SK-N-SH (cell line): ENCODE data around the gene TMEM106C. TPM values are rescaled to one million over a fixed set of nuclear protein-coding genes. Genes with fewer than 3 reads are reported as not detected.

Source experiments
- CTCF ChIA-PET: fragments of 300-600, 350-600 bp; formaldehyde crosslinking; extraction: SDS; loops from one replicate; lab custom pipeline; 2021; lab: Yijun Ruan, JAX
- POLR2A ChIA-PET: fragments of 350-600 bp; sonication (Branson Sonifier 250); formaldehyde crosslinking; extraction: SDS; loops from one replicate; lab custom pipeline; 2020; ENCODE audit warnings: antibody characterized with exemption, inconsistent platforms; lab: Yijun Ruan, JAX
- DNase-seq: peaks from one replicate; pipeline ENCODE4 v3.0.0; 2012
- H2AFZ ChIP-seq: fragments of 200-600 bp; sonication (generic); 2 replicates; pipeline ENCODE4 v1.8.1; 2016; ENCODE audit warnings: antibody characterized with exemption, mild to moderate bottlenecking, low read depth
- H3F3A ChIP-seq: fragments of 200-600 bp; sonication (generic); replicated peaks from 2 replicates; pipeline ENCODE3; 2016; ENCODE audit warnings: antibody characterized with exemption, mild to moderate bottlenecking; ENCODE audit not compliant: insufficient read depth
- H3K27ac ChIP-seq, 2 experiments: fragments of 200-500 bp in 1 of 2; fragments of 200-600 bp in 1 of 2; sonication (Bioruptor generic) in 1 of 2; sonication (generic), shearing (Covaris generic) in 1 of 2; 2 replicates each; pipeline versions ENCODE4 v1.5.1 to v1.6.1; 2014 to 2016; ENCODE audit warnings: low read depth in 2 of 2, inconsistent platforms in 1 of 2, low read length in 1 of 2, mild to moderate bottlenecking in 1 of 2, mixed read lengths in 1 of 2
- H3K27me3 ChIP-seq: fragments of 200-600 bp; sonication (generic), shearing (Covaris generic); 2 replicates; pipeline ENCODE4 v1.6.1; 2016; ENCODE audit warnings: mixed run types; ENCODE audit not compliant: insufficient read depth
- H3K36me3 ChIP-seq, 2 experiments: fragments of 200-500 bp in 1 of 2; fragments of 200-600 bp in 1 of 2; sonication (Bioruptor generic) in 1 of 2; sonication (generic) in 1 of 2; replicated peaks in 1 of 2; 2 replicates each; pipeline versions ENCODE3 to v1.5.1; 2014 to 2016; ENCODE audit warnings: low read length in 1 of 2, mild to moderate bottlenecking in 1 of 2; ENCODE audit not compliant: insufficient read depth in 2 of 2, control insufficient read depth in 1 of 2
- H3K4me1 ChIP-seq, 2 experiments: fragments of 200-500 bp in 1 of 2; fragments of 200-600 bp in 1 of 2; sonication (Bioruptor generic) in 1 of 2; sonication (generic), shearing (Covaris generic) in 1 of 2; 2 replicates each; pipeline versions ENCODE4 v1.5.1 to v1.6.1; 2014 to 2016; ENCODE audit warnings: low read depth in 1 of 2, low read length in 1 of 2, mixed run types in 1 of 2; ENCODE audit not compliant: insufficient read depth in 2 of 2, control insufficient read depth in 1 of 2
- H3K4me2 ChIP-seq: fragments of 200-600 bp; sonication (generic), shearing (Covaris generic); 2 replicates; pipeline ENCODE4 v1.6.1; 2017; ENCODE audit warnings: mixed run types
- H3K4me3 ChIP-seq, 2 experiments: fragments of 200-500 bp in 1 of 2; fragments of 200-600 bp in 1 of 2; sonication (Bioruptor generic) in 1 of 2; sonication (generic), shearing (Covaris generic) in 1 of 2; 2 replicates each; pipeline versions ENCODE4 v1.5.1 to v1.8.1; 2014 to 2016; ENCODE audit warnings: low read depth in 2 of 2, inconsistent platforms in 1 of 2, low read length in 1 of 2, mild to moderate bottlenecking in 1 of 2, mixed read lengths in 1 of 2, moderate library complexity in 1 of 2
- H3K79me2 ChIP-seq: fragments of 200-600 bp; sonication (generic); 2 replicates; pipeline ENCODE4 v1.8.1; 2017; ENCODE audit warnings: mild to moderate bottlenecking; ENCODE audit not compliant: insufficient read depth
- H3K9ac ChIP-seq: fragments of 200-600 bp; sonication (generic); 2 replicates; pipeline ENCODE4 v1.6.1; 2017; ENCODE audit warnings: mixed run types
- H3K9me2 ChIP-seq: fragments of 200-600 bp; sonication (generic); 2 replicates; pipeline ENCODE4 v1.6.1; 2017; ENCODE audit warnings: mixed run types
- H3K9me3 ChIP-seq: fragments of 200-600 bp; sonication (generic); 2 replicates; pipeline ENCODE4 v1.6.1; 2017; ENCODE audit warnings: mixed run types, mild to moderate bottlenecking, moderate library complexity
- H4K20me1 ChIP-seq: fragments of 200-600 bp; sonication (generic); 2 replicates; pipeline ENCODE4 v1.6.1; 2017; ENCODE audit warnings: mild to moderate bottlenecking, mixed run types; ENCODE audit not compliant: insufficient read depth
- CTCF ChIP-seq: fragments of 200-600 bp; sonication (generic); IDR thresholded peaks from 2 replicates; pipeline ENCODE4 v1.6.1; 2017; ENCODE audit warnings: antibody characterized with exemption, mild to moderate bottlenecking, moderate library complexity
- ELF1 ChIP-seq: IDR thresholded peaks from 2 replicates; pipeline ENCODE4 v1.4.0; 2012
- FOSL2 ChIP-seq: IDR thresholded peaks from 2 replicates; pipeline ENCODE4 v1.4.0; 2012; ENCODE audit warnings: low read depth, mild to moderate bottlenecking, moderate library complexity, borderline replicate concordance
- FOXJ3 ChIP-seq: sonication (generic); formaldehyde crosslinking; IDR thresholded peaks from 2 replicates; pipeline ENCODE4 v1.5.1; 2020; ENCODE audit warnings: mild to moderate bottlenecking, missing genetic modification reagents
- FOXM1 ChIP-seq: IDR thresholded peaks from 2 replicates; pipeline ENCODE4 v1.4.0; 2012; ENCODE audit warnings: low read depth, mild to moderate bottlenecking
- JUND ChIP-seq: IDR thresholded peaks from 2 replicates; pipeline ENCODE4 v1.4.0; 2012
- MEF2A ChIP-seq: IDR thresholded peaks from 2 replicates; pipeline ENCODE4 v1.4.0; 2012; ENCODE audit warnings: low read depth, borderline replicate concordance
- RCOR1 ChIP-seq: fragments of 150-350 bp; IDR thresholded peaks from 2 replicates; pipeline ENCODE4 v1.6.1; 2017; ENCODE audit warnings: antibody characterized with exemption, low read length
- REST ChIP-seq: IDR thresholded peaks from 2 replicates; pipeline ENCODE4 v1.6.1; 2012; ENCODE audit warnings: mild to moderate bottlenecking, low read depth, low read length, moderate library complexity
- RFX5 ChIP-seq: IDR thresholded peaks from 2 replicates; pipeline ENCODE4 v1.6.1; 2012; ENCODE audit warnings: mild to moderate bottlenecking, improper control_type of control experiment, low read length
- RXRA ChIP-seq: IDR thresholded peaks from 2 replicates; pipeline ENCODE4 v1.4.0; 2012; ENCODE audit warnings: low read depth, mild to moderate bottlenecking, borderline replicate concordance
- SIN3A ChIP-seq: IDR thresholded peaks from 2 replicates; pipeline ENCODE4 v1.6.1; 2012; ENCODE audit warnings: low read depth, mild to moderate bottlenecking, low read length, moderate library complexity, borderline replicate concordance
- TCF12 ChIP-seq: IDR thresholded peaks from 2 replicates; pipeline ENCODE4 v1.4.0; 2012
- TEAD4 ChIP-seq: IDR thresholded peaks from 2 replicates; pipeline ENCODE4 v1.4.0; 2012; ENCODE audit warnings: mild to moderate bottlenecking, borderline replicate concordance; ENCODE audit not compliant: insufficient read depth
- WGBS: methylation state at CpG from one replicate; pipeline ENCODE4 v1.1.6; 2017; ENCODE audit warnings: low lambda C conversion rate; 5-methylcytosine and 5-hydroxymethylcytosine counted together
- polyA plus RNA-seq, 3 experiments: library from polyadenylated mRNA; depleted of rRNA; stranded (reverse); fragments of >200 nt; gene quantifications; 2 replicates each; pipeline ENCODE4 v1.2.3, GENCODE V29; 2012
- TF ChIP-seq, protein P1 (sequence below): fragments of 150-350 bp; IDR thresholded peaks from 2 replicates; pipeline ENCODE4 v1.6.1; 2017; ENCODE audit warnings: antibody characterized with exemption, low read length, low read depth, borderline replicate concordance
- TF ChIP-seq, protein P2 (sequence below): IDR thresholded peaks from 2 replicates; pipeline ENCODE4 v1.4.0; 2012; ENCODE audit warnings: low read depth

Gene TMEM106C
- polyA plus RNA-seq, 1 of the 3 experiments (the other 2 are of a cell fraction) = 133 TPM

- Histone ChIP-seq H3K9me2 (no peaks in the 10 kb centered on the region), H3K9ac (no peak overlapping the region), H3K9me3 (no peaks in the 10 kb centered on the region), H4K20me1 (no peaks in the 10 kb centered on the region), H3K36me3 (no peaks in the 10 kb centered on the region), H3F3A (no peaks in the 10 kb centered on the region), H3K4me2 (no peak overlapping the region), H3K27ac (no peak overlapping the region), H3K27me3 (peaks cover 52% of the 10 kb centered on the region), H3K4me1 (no peaks in the 10 kb centered on the region; a peak in 1 of 4 replicates), H2AFZ (no peak overlapping the region), H3K79me2 (no peaks in the 10 kb centered on the region), H3K4me3 (no peak overlapping the region)
- DNase-seq = no peak
- no peak for TF ChIP-seq SIN3A
- TF ChIP-seq REST = no peak
- no peak for TF ChIP-seq MEF2A
- no peak for TF ChIP-seq ELF1
- TF ChIP-seq RCOR1 = no peak
- WGBS = 8% methylated on average over 1 of the region's 1 CpG
- ChIA-PET CTCF (no interaction called here), POLR2A (no interaction called here)
Measured at GRCh38 chr12:48009471-48009870, 46.1 kb downstream of the TMEM106C start.

DNA sequence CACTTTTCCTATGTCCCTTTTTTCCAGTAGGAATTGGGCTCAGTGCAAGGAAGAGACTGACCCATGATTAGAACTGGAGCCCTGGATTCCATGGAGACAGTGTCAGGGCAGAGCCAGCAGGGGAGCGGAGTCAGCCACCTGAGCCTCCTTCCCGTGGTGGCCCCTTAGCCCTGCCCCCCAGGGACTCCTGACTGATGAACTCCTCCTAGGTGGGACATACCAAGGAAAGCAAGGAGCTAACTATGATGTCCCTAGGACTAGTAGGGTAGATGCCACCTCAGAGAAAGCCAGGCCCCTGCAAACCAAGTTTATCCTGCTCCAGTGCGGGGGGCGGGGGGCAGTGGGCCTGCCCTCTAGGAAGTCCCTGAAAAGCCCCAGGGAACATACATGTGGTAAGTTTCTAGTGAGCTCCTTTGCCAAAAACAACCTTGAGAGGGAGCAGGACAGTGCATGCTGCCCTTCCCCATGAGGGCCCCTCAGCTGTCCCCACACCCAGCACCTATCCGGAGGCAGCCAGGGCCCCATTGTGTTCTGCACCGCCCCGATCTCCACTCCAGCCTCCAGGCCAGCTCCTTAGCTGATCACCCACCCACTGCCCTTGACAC lies 47.1 kb downstream of the TMEM106C start:
- Histone ChIP-seq H3K9ac (no peak overlapping the region), H3K4me1 (no peaks in the 10 kb centered on the region), H4K20me1 (no peaks in the 10 kb centered on the region), H3K27ac (no peak overlapping the region), H3F3A (no peaks in the 10 kb centered on the region), H3K27me3 (peaks cover 46% of the 10 kb centered on the region; the same call in 1 of the 2 replicates), H3K4me2 (no peak overlapping the region), H3K9me2 (no peaks in the 10 kb centered on the region), H3K4me3 (no peak overlapping the region), H2AFZ (no peak overlapping the region), H3K79me2 (no peaks in the 10 kb centered on the region), H3K9me3 (no peaks in the 10 kb centered on the region), H3K36me3 (no peaks in the 10 kb centered on the region)
- DNase-seq = no peak
- POLR2A ChIA-PET = no interaction called here
- 62% methylated on average over 6 of the region's 7 CpGs for WGBS
- CTCF ChIA-PET = interaction anchor here (0.8 to 1.3 kb wide), 4 partner anchors 8 to 47 kb away, joined by 3 to 4 read pairs (median 4); partner anchors contain the start of gene TMEM106C
- TF ChIP-seq FOSL2 (no peak), CTCF (no peak), RXRA (no peak), REST (no peak), TEAD4 (no peak), TCF12 (no peak), FOXJ3 (CRISPR knock-in tag) (no peak), SIN3A (no peak), FOXM1 (no peak), JUND (no peak), RFX5 (no peak)
- TF ChIP-seq, protein P1, sequence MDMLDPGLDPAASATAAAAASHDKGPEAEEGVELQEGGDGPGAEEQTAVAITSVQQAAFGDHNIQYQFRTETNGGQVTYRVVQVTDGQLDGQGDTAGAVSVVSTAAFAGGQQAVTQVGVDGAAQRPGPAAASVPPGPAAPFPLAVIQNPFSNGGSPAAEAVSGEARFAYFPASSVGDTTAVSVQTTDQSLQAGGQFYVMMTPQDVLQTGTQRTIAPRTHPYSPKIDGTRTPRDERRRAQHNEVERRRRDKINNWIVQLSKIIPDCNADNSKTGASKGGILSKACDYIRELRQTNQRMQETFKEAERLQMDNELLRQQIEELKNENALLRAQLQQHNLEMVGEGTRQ = no peak
- TF ChIP-seq, protein P2, sequence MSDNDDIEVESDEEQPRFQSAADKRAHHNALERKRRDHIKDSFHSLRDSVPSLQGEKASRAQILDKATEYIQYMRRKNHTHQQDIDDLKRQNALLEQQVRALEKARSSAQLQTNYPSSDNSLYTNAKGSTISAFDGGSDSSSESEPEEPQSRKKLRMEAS = no peak
